Globus pallidus (tissue), 1 donor: ENCODE measurements around the gene SLC46A1.
A peak's percentile ranks its signal among the peaks of the same experiment; 100 is the strongest.

Experiments
- DNase-seq: peaks from one replicate; pipeline ENCODE4 v3.0.0-alpha.2; 2015; ENCODE audit warnings: low spot score

SLC46A1 gene

GRCh38 chr17:28404007-28404406 lies 2.0 kb downstream of the SLC46A1 start:
- DNase-seq = peak; percentile 24

- no peak for DNase-seq
Measured at GRCh38 chr17:28402844-28403243, 3.2 kb downstream of the SLC46A1 start.

- no peak for DNase-seq
Measured at GRCh38 chr17:28402224-28402630, 3.8 kb downstream of the SLC46A1 start.

- DNase-seq = no peak
Measured at GRCh38 chr17:28399808-28400207, 6.2 kb downstream of the SLC46A1 start.

GRCh38 chr17:28398280-28398981 lies 7.6 kb downstream of the SLC46A1 start:
- no peak for DNase-seq

GRCh38 chr17:28397687-28398279 lies 8.2 kb downstream of the SLC46A1 start:
- no peak for DNase-seq

GRCh38 chr17:28397275-28397674 lies 8.7 kb downstream of the SLC46A1 start:
- no peak for DNase-seq

- no peak for DNase-seq
Measured at GRCh38 chr17:28396635-28397239, 9.3 kb downstream of the SLC46A1 start.

- no peak for DNase-seq
Measured at GRCh38 chr17:28395968-28396367, 10.0 kb downstream of the SLC46A1 start.

GRCh38 chr17:28395426-28395825 lies 10.6 kb downstream of the SLC46A1 start:
- DNase-seq = no peak

- DNase-seq = no peak
Measured at GRCh38 chr17:28394337-28395116, 11.5 kb downstream of the SLC46A1 start.

- DNase-seq = no peak
Measured at GRCh38 chr17:28392491-28392890, 13.5 kb downstream of the SLC46A1 start.

GRCh38 chr17:28391401-28391800 lies 14.6 kb downstream of the SLC46A1 start:
- no peak for DNase-seq

GRCh38 chr17:28390984-28391383 lies 15.0 kb downstream of the SLC46A1 start:
- no peak for DNase-seq

GRCh38 chr17:28390563-28390962 lies 15.4 kb downstream of the SLC46A1 start:
- DNase-seq = no peak

- no peak for DNase-seq
Measured at GRCh38 chr17:28390141-28390540, 15.9 kb downstream of the SLC46A1 start.

GRCh38 chr17:28388106-28388505 lies 17.9 kb downstream of the SLC46A1 start:
- DNase-seq = no peak

GRCh38 chr17:28386391-28386790 lies 19.6 kb downstream of the SLC46A1 start:
- no peak for DNase-seq

GRCh38 chr17:28385406-28385805 lies 20.6 kb downstream of the SLC46A1 start:
- no peak for DNase-seq

- DNase-seq = no peak
Measured at GRCh38 chr17:28385037-28385400, 21.0 kb downstream of the SLC46A1 start.

- DNase-seq = no peak
Measured at GRCh38 chr17:28384281-28385036, 21.6 kb downstream of the SLC46A1 start.
